ENCODE data around the gene EPDR1.

Gene EPDR1

DNA sequence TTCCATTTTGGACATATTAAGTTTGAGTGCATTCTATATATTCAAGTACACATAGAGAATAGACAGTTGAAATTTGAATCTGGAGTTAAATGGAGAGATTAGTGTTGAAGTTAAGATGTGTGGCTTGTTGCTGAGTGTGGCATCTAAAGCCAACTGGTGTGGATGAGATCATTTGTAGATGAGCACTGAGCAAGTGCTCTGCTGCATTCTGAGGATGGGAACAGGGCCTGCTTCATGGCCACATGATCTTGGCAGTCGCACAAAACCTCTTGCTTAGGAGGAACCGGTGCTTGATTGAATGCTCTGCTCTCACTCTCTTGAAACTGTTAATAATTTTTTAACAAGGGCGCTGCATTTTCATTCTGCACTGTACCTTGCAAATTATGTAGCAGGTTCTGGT, 62.0 kb downstream of the EPDR1 start:
- DNase-seq: no peak

- no peak for DNase-seq
These were observed 64.4 kb downstream of the EPDR1 start for GRCh38 chr7:37984750-37985390.

DNA sequence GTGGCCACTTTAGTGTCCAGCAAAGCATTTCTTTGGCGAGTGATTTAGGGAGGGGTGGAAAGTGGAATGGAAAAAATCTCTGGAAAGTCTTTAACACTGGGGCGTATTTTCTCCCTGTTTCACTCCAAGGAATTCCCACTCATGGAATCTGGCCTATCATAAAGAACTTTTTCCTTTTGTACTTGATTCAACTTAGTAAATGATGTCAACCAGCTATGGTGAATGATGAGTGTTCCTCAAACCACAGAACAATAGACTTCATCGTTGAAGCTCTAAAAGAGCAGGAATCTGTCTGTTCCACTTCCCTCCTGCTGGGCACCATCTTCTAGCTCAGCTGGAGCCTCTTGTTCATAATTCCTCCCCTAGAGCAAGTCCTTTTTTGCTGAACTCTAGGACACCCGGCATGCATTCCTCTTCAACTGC, 66.5 kb downstream of the EPDR1 start:
- no peak for DNase-seq

DNA sequence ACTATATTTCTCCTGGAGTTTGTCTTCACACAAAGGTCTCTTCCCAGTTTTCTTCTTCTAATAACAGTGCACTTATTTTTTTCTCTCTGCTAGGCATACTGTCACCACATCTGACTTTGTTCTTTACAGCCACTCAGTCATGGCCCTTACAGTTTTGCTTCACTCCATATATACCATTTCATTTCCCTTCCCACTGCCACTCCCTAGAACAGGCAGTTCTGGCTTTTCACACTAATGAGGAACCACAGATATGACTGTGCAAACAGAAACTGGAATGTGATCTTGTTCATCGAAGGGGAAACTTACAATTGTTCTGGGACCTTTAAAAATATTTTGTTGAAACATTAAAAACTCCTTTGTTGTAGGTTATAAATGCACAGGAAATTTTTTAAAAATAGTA, 67.3 kb downstream of the EPDR1 start:
- no peak for DNase-seq

DNA sequence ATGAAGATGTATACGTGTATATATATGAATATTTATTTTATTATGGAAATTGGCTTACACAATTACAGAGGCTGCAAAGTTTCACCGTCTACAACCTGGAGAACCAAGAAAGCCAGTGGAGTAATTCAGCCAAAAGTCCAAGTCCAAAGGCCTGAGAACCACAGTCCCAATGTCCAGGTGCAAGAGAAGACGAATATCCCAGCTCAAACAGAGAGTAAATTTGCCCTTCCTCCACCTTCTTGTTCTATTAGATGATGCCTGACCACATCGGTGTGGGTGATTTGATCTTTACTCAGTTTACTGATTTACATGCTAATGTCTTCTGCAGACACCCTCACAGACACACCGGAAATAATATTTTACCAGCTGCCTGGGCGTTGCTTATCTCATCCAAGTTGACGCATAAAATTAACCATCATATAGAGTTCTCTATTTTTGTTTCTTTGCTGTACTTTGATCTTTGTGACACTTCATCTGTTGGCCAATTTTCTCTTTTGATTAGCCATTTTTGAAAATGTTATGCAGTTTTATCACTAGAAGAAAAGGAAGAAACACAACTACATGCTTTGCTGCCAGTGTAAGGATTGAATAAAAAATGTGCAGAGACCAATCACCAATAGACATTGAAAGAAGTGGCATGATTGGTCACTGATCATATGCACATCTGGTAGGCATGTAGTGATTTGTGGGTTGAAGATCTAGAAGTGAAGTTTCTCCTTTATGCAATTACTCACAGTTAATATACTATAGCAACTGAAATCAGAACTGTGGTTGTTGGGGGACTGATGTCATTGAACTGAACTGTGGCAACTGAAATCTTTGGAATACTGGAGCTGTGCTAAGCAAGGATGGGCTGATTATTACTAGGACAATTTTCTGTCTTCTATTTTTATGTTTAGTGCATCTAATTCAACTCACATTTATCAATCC, 68.5 kb downstream of the EPDR1 start:
- DNase-seq: no peak

DNA sequence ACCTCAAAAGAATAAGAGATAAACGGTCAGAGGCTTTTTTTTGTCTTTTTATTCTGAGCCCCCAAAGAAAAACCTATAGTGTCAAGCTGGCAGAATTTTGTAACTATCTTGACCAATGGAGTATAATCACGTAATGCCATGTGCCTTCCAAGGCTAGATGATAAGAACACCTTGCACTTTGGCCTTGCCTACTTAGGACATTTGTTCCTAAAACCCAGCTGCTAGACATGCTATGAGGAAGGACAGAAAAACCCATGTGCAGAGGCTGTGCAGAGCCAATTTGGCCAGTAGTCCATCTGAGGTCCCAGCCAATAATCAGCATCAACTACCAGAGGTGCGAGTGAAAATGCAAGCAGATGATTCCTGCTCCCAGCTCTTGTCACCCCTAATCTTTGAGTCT, 69.9 kb downstream of the EPDR1 start:
- DNase-seq: no peak

GRCh38 chr7:37993060-37993501, 72.6 kb downstream of the EPDR1 start:
- DNase-seq: no peak

DNA sequence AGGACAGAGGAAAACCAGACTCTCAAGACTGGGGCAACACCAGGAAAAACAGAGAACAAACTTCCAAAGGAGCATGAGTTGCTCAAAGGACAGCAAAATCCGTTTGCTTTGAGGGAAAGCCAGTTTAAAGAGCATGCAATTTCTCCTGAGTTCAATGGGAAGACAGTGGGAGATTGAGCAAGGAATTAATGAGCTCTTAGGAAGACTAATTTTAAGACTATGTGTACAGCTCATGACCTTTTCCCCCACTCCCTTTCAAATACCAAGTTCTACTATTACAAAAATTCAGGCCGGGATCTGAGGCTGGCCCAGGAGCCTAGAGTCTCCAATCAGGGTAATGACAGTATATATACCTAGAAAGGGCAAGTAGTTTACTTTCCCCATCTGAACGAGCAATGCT, 79.2 kb downstream of the EPDR1 start:
- no peak for DNase-seq

GRCh38 chr7:38000272-38000671, 79.8 kb downstream of the EPDR1 start:
- DNase-seq: no peak

All from eye (tissue), 1 donor.